CD4-positive, alpha-beta T cell (primary cell): ENCODE results near the gene RBP5. TPM values are rescaled to one million over a fixed set of nuclear protein-coding genes. Genes with fewer than 3 reads are reported as not detected.

Source experiments
- ATAC-seq: fragments of 200-7000 bp; cut with Tn5 transposase; one replicate; pipeline ENCODE4 v1.10.0; 2022; ENCODE audit warnings: mild to moderate bottlenecking; ENCODE audit not compliant: poor library complexity
- CTCF ChIA-PET: fragments of 350-600 bp; sonication (Branson Sonifier 250); formaldehyde crosslinking; loops from one replicate; lab custom pipeline; 2021; ENCODE audit warnings: antibody characterized with exemption, inconsistent platforms; lab: Charles Lee
- POLR2A ChIA-PET: fragments of 350-600 bp; sonication (Branson Sonifier 250); formaldehyde crosslinking; loops from one replicate; lab custom pipeline; 2021; ENCODE audit warnings: antibody characterized with exemption, inconsistent platforms; lab: Charles Lee
- DNase-seq, 14 experiments: peaks; one replicate each; pipeline ENCODE4 v3.0.0-alpha.2; 2013 to 2020; ENCODE audit warnings: mixed read lengths in 2 of 14
- H3K27ac ChIP-seq, 2 donors: one replicate each; pipeline versions ENCODE4 v1.5.1 to v1.7.0; 2013; ENCODE audit warnings: low read length in 2 of 2, low read depth in 1 of 2, mild to moderate bottlenecking in 1 of 2
- H3K27me3 ChIP-seq, 2 experiments: 1 replicate in 1 of 2; 2 replicates in 1 of 2; pipeline versions ENCODE4 v1.6.1 to v1.7.0; 2013; ENCODE audit warnings: low read length in 2 of 2, control low read depth in 1 of 2, mild to moderate bottlenecking in 1 of 2, moderate library complexity in 1 of 2; ENCODE audit not compliant: insufficient read depth in 2 of 2, control insufficient read depth in 1 of 2
- H3K36me3 ChIP-seq: one replicate; pipeline ENCODE4 v1.6.1; 2013; ENCODE audit warnings: low read length, control low read depth; ENCODE audit not compliant: insufficient read depth
- H3K4me1 ChIP-seq: one replicate; pipeline ENCODE4 v1.6.1; 2013; ENCODE audit warnings: low read length, control low read depth; ENCODE audit not compliant: insufficient read depth
- H3K4me3 ChIP-seq: one replicate; pipeline ENCODE4 v1.5.1; 2013; ENCODE audit warnings: mild to moderate bottlenecking, low read length, moderate library complexity
- H3K9me3 ChIP-seq, 2 experiments: 1 replicate in 1 of 2; 2 replicates in 1 of 2; pipeline versions ENCODE4 v1.6.1 to v1.7.0; 2013; ENCODE audit warnings: low read length in 2 of 2, mild to moderate bottlenecking in 2 of 2, control low read depth in 1 of 2, moderate library complexity in 1 of 2; ENCODE audit not compliant: control insufficient read depth in 1 of 2, insufficient read depth in 1 of 2
- H3K27ac Mint-ChIP-seq: one replicate; pipeline ENCODE4 v1.8.0; 2020; ENCODE audit warnings: mixed read lengths
- H3K27me3 Mint-ChIP-seq: one replicate; pipeline ENCODE4 v1.8.0; 2021; ENCODE audit warnings: mixed read lengths
- H3K36me3 Mint-ChIP-seq: one replicate; pipeline ENCODE4 v1.8.0; 2021; ENCODE audit warnings: low read depth, mixed read lengths
- H3K4me1 Mint-ChIP-seq: one replicate; pipeline ENCODE4 v1.8.0; 2021; ENCODE audit warnings: low read depth, mixed read lengths
- H3K4me3 Mint-ChIP-seq: one replicate; pipeline ENCODE4 v1.8.0; 2020; ENCODE audit warnings: mild to moderate bottlenecking, mixed read lengths
- H3K9me3 Mint-ChIP-seq: one replicate; pipeline ENCODE4 v1.8.0; 2020; ENCODE audit warnings: mixed read lengths
- intact Hi-C, 2 experiments: fragments of 100-400 bp; cut with DNase I in 1 of 2; cut with micrococcal nuclease in 1 of 2; formaldehyde crosslinking; loops; one replicate each; pipeline versions ENCODE4 v1.15.1 to v1.9.0; 2023 to 2025; cut with DNase I, micrococcal nuclease
- total RNA-seq, 174 experiments: library from RNA in 2 of 174; stranded (reverse) in 2 of 174; gene quantifications; one replicate each; pipeline ENCODE4 v1.2.3 and lab custom pipeline; 2021 to 2026
- TF ChIP-seq, protein P1 (sequence below): fragments of 200-600 bp; IDR thresholded peaks from one replicate; pipeline ENCODE4 v1.8.0; 2022; ENCODE audit warnings: antibody characterized with exemption, mild to moderate bottlenecking

The RBP5 gene
- total RNA-seq, 2 experiments from 2014 or later, result not detected

- POLR2A ChIA-PET, result no interaction called here
- peaks cover 69% of the 10 kb centered on the region for H3K36me3 ChIP-seq
- no peak for ATAC-seq
Measured at GRCh38 chr12:7136676-7137075, 8.0 kb upstream of the RBP5 start.

DNA sequence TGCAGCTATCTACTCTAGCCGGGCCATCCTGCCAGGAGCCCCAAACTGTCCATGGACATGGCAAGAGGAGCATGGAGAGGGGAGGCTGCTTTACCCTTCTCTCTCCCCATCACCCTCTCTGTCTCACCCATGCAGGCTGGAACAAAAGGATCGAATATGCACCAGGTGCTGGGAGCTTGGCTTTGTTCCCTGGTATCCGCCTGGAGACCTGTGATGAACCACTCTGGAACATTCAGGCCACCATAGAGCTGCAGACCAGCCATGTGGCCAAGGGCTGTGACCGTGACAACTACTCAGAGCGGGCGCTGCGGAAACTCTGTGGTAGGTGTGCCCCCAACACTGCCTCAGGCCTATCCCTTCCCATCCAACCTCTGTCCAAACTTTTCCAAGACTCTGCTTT, 7.4 kb upstream of the RBP5 start:
- Histone ChIP-seq H3K36me3 (peaks cover 63% of the 10 kb centered on the region), H3K27me3 (no peaks in the 10 kb centered on the region), H3K4me1 (peaks cover 14% of the 10 kb centered on the region), H3K9me3 (no peaks in the 10 kb centered on the region), H3K27ac (no peak overlapping the region), H3K4me3 (no peak overlapping the region)
- no peaks in the 10 kb centered on the region for H3K27me3 Mint-ChIP-seq
- no peaks in the 10 kb centered on the region for H3K9me3 Mint-ChIP-seq
- no peak overlapping the region for H3K27ac Mint-ChIP-seq
- TF ChIP-seq, protein P1, sequence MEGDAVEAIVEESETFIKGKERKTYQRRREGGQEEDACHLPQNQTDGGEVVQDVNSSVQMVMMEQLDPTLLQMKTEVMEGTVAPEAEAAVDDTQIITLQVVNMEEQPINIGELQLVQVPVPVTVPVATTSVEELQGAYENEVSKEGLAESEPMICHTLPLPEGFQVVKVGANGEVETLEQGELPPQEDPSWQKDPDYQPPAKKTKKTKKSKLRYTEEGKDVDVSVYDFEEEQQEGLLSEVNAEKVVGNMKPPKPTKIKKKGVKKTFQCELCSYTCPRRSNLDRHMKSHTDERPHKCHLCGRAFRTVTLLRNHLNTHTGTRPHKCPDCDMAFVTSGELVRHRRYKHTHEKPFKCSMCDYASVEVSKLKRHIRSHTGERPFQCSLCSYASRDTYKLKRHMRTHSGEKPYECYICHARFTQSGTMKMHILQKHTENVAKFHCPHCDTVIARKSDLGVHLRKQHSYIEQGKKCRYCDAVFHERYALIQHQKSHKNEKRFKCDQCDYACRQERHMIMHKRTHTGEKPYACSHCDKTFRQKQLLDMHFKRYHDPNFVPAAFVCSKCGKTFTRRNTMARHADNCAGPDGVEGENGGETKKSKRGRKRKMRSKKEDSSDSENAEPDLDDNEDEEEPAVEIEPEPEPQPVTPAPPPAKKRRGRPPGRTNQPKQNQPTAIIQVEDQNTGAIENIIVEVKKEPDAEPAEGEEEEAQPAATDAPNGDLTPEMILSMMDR, result no peak
- H3K4me3 Mint-ChIP-seq, result no peak overlapping the region
- intact Hi-C loops, result no loop called here
- peaks cover 20% of the 10 kb centered on the region for H3K4me1 Mint-ChIP-seq
- DNase-seq (no peak), ATAC-seq (no peak)
- POLR2A ChIA-PET, result no interaction called here
- CTCF ChIA-PET, result interaction anchor here (0.6 kb wide), 1 partner anchor 227 kb away, joined by 3 read pairs; no protein-coding TSS in a partner anchor
- H3K36me3 Mint-ChIP-seq, result peaks cover 58% of the 10 kb centered on the region

More at GRCh38 chr12:7136676-7137075, 8.0 kb upstream of the RBP5 start:
- no peaks in the 10 kb centered on the region for H3K27me3 ChIP-seq
- no peak for DNase-seq
- peaks cover 62% of the 10 kb centered on the region for H3K36me3 Mint-ChIP-seq
- H3K4me3 Mint-ChIP-seq, result no peak overlapping the region
- H3K27ac ChIP-seq, result no peak overlapping the region
- no peaks in the 10 kb centered on the region for H3K9me3 ChIP-seq
- intact Hi-C loops, result no loop called here
- TF ChIP-seq, protein P1, result no peak
- no peaks in the 10 kb centered on the region for H3K27me3 Mint-ChIP-seq
- CTCF ChIA-PET, result no interaction called here
- no peak overlapping the region for H3K4me3 ChIP-seq
- H3K27ac Mint-ChIP-seq, result no peak overlapping the region
- H3K4me1 Mint-ChIP-seq, result peaks cover 14% of the 10 kb centered on the region
- H3K4me1 ChIP-seq, result peaks cover 8% of the 10 kb centered on the region
- H3K9me3 Mint-ChIP-seq, result no peaks in the 10 kb centered on the region

- no peak for ATAC-seq
- Histone ChIP-seq H3K4me3 (no peak overlapping the region), H3K4me1 (peaks cover 25% of the 10 kb centered on the region), H3K9me3 (no peaks in the 10 kb centered on the region), H3K27ac (no peak overlapping the region), H3K36me3 (peaks cover 54% of the 10 kb centered on the region), H3K27me3 (no peaks in the 10 kb centered on the region)
- no peak overlapping the region for H3K27ac Mint-ChIP-seq
- ChIA-PET POLR2A (interaction anchor here (0.5 kb wide), 1 partner anchor 190 kb away, joined by 3 read pairs; no protein-coding TSS in a partner anchor), CTCF (no interaction called here)
- intact Hi-C loops, result loop anchor here in 1 of 2 experiments (2.0 kb wide), 1 partner anchor 58 kb away; no protein-coding TSS in a partner anchor
- TF ChIP-seq, protein P1, result no peak
- H3K4me3 Mint-ChIP-seq, result peak overlapping the region; percentile 15
- H3K36me3 Mint-ChIP-seq, result peaks cover 64% of the 10 kb centered on the region
- H3K9me3 Mint-ChIP-seq, result no peaks in the 10 kb centered on the region
- no peaks in the 10 kb centered on the region for H3K27me3 Mint-ChIP-seq
- no peak for DNase-seq
- peaks cover 32% of the 10 kb centered on the region for H3K4me1 Mint-ChIP-seq
Measured at GRCh38 chr12:7134396-7135166, 5.9 kb upstream of the RBP5 start.
